ENCODE data around the gene KCNG1. TPM values are rescaled to one million over a fixed set of nuclear protein-coding genes. Genes with fewer than 3 reads are reported as not detected.

The KCNG1 gene
- total and polyA plus RNA-seq, 9 donors: 0.15 to 4.9 (median 1.1) TPM

GRCh38 chr20:50987493-50988210 lies 35.3 kb downstream of the KCNG1 start:
- no peaks in the 10 kb centered on the region for H3K4me1 ChIP-seq (ENCODE audit: insufficient read depth)
- TF ChIP-seq, protein P1, sequence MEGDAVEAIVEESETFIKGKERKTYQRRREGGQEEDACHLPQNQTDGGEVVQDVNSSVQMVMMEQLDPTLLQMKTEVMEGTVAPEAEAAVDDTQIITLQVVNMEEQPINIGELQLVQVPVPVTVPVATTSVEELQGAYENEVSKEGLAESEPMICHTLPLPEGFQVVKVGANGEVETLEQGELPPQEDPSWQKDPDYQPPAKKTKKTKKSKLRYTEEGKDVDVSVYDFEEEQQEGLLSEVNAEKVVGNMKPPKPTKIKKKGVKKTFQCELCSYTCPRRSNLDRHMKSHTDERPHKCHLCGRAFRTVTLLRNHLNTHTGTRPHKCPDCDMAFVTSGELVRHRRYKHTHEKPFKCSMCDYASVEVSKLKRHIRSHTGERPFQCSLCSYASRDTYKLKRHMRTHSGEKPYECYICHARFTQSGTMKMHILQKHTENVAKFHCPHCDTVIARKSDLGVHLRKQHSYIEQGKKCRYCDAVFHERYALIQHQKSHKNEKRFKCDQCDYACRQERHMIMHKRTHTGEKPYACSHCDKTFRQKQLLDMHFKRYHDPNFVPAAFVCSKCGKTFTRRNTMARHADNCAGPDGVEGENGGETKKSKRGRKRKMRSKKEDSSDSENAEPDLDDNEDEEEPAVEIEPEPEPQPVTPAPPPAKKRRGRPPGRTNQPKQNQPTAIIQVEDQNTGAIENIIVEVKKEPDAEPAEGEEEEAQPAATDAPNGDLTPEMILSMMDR (IDR thresholded peaks at IDR 0.05): peak; percentile 76 to 94 (median 76)
- no peak for TF ChIP-seq EP300 (IDR thresholded peaks at IDR 0.05)
- no peak for TF ChIP-seq POLR2A (IDR thresholded peaks at IDR 0.05)
- WGBS, 3 donors: 8 to 12% (median 11%) methylated on average over 13 of the region's 13 CpGs
- DNase-seq: peak; percentile 54 to 72 (median 67)
- no peaks in the 10 kb centered on the region for H3K36me3 ChIP-seq
- H3K4me3 ChIP-seq: no peak overlapping the region
- no peaks in the 10 kb centered on the region for H3K27me3 ChIP-seq
- H3K9me3 ChIP-seq: no peaks in the 10 kb centered on the region
- H3K27ac ChIP-seq: no peak overlapping the region
- intact Hi-C loops (cut with DNase I): loop anchor here (2.0 to 10.0 kb wide), 4 partner anchors 317 to 607 kb away; no protein-coding TSS in a partner anchor

GRCh38 chr20:50983321-50983720 lies 39.6 kb downstream of the KCNG1 start:
- Histone ChIP-seq H3K27ac (no peak overlapping the region), H3K4me1 (ENCODE audit: insufficient read depth) (peaks cover 2% of the 10 kb centered on the region), H3K27me3 (no peaks in the 10 kb centered on the region), H3K9me3 (no peaks in the 10 kb centered on the region), H3K36me3 (no peaks in the 10 kb centered on the region), H3K4me3 (no peak overlapping the region)
- intact Hi-C loops (cut with DNase I): loop anchor here in 3 of 4 donors (10.0 kb wide), 1 partner anchor 611 kb away; no protein-coding TSS in a partner anchor
- no peak for DNase-seq
- WGBS, 3 donors: 52 to 59% (median 56%) methylated on average over 2 of the region's 2 CpGs
- TF ChIP-seq EP300 (IDR thresholded peaks at IDR 0.05): no peak
- TF ChIP-seq, protein P1 (IDR thresholded peaks at IDR 0.05): no peak
- no peak for TF ChIP-seq POLR2A (IDR thresholded peaks at IDR 0.05)

DNA sequence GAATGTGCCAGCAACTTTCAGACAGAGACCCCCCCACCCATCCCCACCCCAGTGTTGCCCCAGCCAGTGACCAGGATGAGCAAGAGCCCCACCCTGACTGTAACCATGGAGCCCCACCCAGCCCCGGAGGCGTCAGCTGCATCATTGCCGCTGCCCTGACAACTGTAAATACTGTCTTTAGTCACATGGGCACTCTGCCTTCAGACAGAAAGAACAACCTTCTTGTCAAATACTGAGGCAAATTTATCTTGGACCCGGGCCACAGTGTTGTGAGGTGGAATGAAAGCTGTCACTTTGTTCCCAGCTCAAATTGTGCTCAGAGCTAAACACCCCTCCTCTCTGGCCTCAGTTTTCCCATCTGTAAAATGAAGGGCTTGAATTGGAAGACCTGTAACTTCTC lies 40.5 kb downstream of the KCNG1 start:
- no peaks in the 10 kb centered on the region for H3K9me3 ChIP-seq
- no peaks in the 10 kb centered on the region for H3K36me3 ChIP-seq
- peaks cover 2% of the 10 kb centered on the region for H3K4me1 ChIP-seq (ENCODE audit: insufficient read depth)
- TF ChIP-seq EP300 (IDR thresholded peaks at IDR 0.05) (no peak), POLR2A (IDR thresholded peaks at IDR 0.05) (no peak)
- TF ChIP-seq, protein P1 (IDR thresholded peaks at IDR 0.05): no peak
- intact Hi-C loops (cut with DNase I): loop anchor here in 3 of 4 donors (10.0 kb wide), 1 partner anchor 612 kb away; no protein-coding TSS in a partner anchor
- H3K27ac ChIP-seq: no peak overlapping the region
- 24 to 37% (median 27%) methylated on average over 4 of the region's 4 CpGs for WGBS, 3 donors
- DNase-seq: no peak
- no peak overlapping the region for H3K4me3 ChIP-seq
- no peaks in the 10 kb centered on the region for H3K27me3 ChIP-seq

DNA sequence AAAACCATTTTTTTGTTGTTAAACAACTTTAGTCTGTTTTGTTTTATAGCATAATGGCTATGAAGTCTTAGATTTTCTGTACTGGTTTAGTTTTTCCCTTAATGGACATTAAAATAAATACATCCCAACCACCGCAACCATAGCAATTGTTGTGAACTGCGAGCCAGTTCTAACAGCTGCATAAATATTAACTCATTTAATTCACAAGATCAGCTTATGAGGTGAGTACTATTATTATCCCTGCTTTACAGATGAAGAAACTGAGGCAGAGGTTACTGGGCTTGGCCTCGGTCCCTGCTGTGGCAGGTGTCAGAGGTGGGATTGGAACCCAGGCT lies 41.2 kb downstream of the KCNG1 start:
- DNase-seq: no peak
- Histone ChIP-seq H3K9me3 (no peaks in the 10 kb centered on the region), H3K27me3 (no peaks in the 10 kb centered on the region), H3K36me3 (no peaks in the 10 kb centered on the region), H3K27ac (no peak overlapping the region), H3K4me1 (ENCODE audit: insufficient read depth) (peaks cover 2% of the 10 kb centered on the region), H3K4me3 (no peak overlapping the region)
- TF ChIP-seq POLR2A (IDR thresholded peaks at IDR 0.05) (no peak), EP300 (IDR thresholded peaks at IDR 0.05) (no peak)
- TF ChIP-seq, protein P1 (IDR thresholded peaks at IDR 0.05): no peak
- intact Hi-C loops (cut with DNase I): loop anchor here in 3 of 4 donors (10.0 kb wide), 1 partner anchor 613 kb away; no protein-coding TSS in a partner anchor
- 77 to 91% (median 86%) methylated on average over 3 of the region's 3 CpGs for WGBS, 3 donors
